Memory B cell (primary cell): Measurements from ENCODE around the gene DCAF6.
"Not testable (repeated sequence)": the region's sequence is repeated elsewhere in the genome, so short reads cannot be mapped to it uniquely, and the experiment has no call there.

Source experiments
- ATAC-seq: fragments of 150-1000 bp; cut with Tn5 transposase; 2 replicates; pipeline ENCODE4 v1.10.0; 2021; ENCODE audit warnings: low read depth, mild to moderate bottlenecking, moderate library complexity
- DNase-seq, 2 donors: peaks; one replicate each; pipeline ENCODE4 v3.0.0; 2022; ENCODE audit warnings: low spot score in 2 of 2
- H3K27ac Mint-ChIP-seq: one replicate; pipeline ENCODE4 v1.8.0; 2022; ENCODE audit warnings: mild to moderate bottlenecking, moderate library complexity, mixed read lengths
- H3K27me3 Mint-ChIP-seq: one replicate; pipeline ENCODE4 v1.8.0; 2022; ENCODE audit warnings: mixed read lengths
- H3K36me3 Mint-ChIP-seq: one replicate; pipeline ENCODE4 v1.8.0; 2022; ENCODE audit warnings: mild to moderate bottlenecking, mixed read lengths
- H3K4me1 Mint-ChIP-seq: one replicate; pipeline ENCODE4 v1.8.0; 2022; ENCODE audit warnings: mixed read lengths
- H3K4me3 Mint-ChIP-seq: one replicate; pipeline ENCODE4 v1.8.0; 2022; ENCODE audit warnings: mild to moderate bottlenecking, moderate library complexity, mixed read lengths
- H3K9me3 Mint-ChIP-seq: one replicate; pipeline ENCODE4 v1.8.0; 2022; ENCODE audit warnings: mixed read lengths

The DCAF6 gene

DNA sequence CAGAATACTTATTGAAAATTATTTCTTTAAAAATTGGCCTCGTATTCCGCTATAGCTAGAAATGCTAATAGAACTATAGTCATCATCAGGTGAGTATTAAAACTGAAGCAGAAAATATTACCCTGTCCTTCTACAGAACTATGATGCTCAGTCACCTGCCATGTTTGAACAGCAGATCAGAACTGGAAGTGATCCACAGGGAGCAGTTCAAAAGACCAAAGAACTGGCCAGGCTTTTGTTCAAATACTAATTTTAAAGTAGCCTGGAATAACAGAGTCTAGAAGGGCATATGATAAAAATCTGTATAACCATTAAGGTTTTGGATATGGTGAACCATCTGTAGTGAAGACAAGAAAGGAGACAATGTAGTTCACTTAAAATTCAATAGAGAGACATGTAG lies 105.9 kb downstream of the DCAF6 start:
- ATAC-seq = no peak
- no peaks in the 10 kb centered on the region for H3K9me3 Mint-ChIP-seq

DNA sequence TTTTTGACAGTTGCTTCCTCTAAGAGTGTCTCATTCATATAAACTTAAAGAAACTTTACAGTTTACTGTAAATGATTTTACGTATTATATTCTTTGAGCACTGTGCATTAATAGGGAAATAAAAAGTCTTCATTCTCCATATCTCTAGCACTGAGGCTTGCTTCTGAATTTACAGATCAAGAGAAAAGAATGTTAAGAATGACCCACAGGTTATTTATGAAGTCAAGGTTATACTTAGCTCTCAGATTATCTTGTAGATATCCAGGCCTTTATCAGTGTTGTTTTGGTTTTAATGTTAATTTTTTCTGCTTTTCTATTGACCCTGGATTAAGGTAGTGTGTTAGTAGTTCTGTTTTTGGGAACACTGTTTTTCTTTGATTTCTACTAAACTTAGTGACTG lies 108.8 kb downstream of the DCAF6 start:
- H3K27ac Mint-ChIP-seq = no peak overlapping the region
- H3K9me3 Mint-ChIP-seq = no peaks in the 10 kb centered on the region
- DNase-seq (no peak), ATAC-seq (no peak)
- H3K27me3 Mint-ChIP-seq = no peaks in the 10 kb centered on the region
- no peak overlapping the region for H3K4me3 Mint-ChIP-seq
- H3K4me1 Mint-ChIP-seq = no peaks in the 10 kb centered on the region
- H3K36me3 Mint-ChIP-seq = peaks cover 21% of the 10 kb centered on the region

More for the DNA sequence above, 105.9 kb downstream of the DCAF6 start:
- peaks cover 30% of the 10 kb centered on the region for H3K36me3 Mint-ChIP-seq
- no peak overlapping the region for H3K4me3 Mint-ChIP-seq
- no peaks in the 10 kb centered on the region for H3K27me3 Mint-ChIP-seq
- peaks cover 4% of the 10 kb centered on the region for H3K4me1 Mint-ChIP-seq
- DNase-seq = no peak
- no peak overlapping the region for H3K27ac Mint-ChIP-seq

DNA sequence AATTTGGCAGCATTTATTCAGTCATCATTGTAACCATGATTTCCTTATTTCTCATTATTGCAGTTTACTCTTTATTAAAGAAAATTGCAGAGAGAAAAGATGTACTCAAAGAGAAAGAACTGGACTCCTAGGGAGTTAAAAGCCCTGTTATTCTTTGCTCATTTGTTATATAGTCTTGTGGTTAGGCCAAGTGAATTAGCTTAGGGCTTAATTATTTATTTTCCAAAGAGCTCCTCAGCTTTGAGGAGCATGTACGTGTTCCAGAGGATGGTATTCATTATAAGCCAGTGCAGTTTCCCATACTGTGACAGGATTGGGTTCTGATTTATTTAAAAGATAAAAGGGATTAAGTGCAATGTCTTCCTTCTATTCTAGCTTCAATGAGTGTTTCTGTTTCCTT lies 113.8 kb downstream of the DCAF6 start:
- H3K4me1 Mint-ChIP-seq = peaks cover 5% of the 10 kb centered on the region
- no peak overlapping the region for H3K4me3 Mint-ChIP-seq
- no peak overlapping the region for H3K27ac Mint-ChIP-seq
- no peaks in the 10 kb centered on the region for H3K27me3 Mint-ChIP-seq
- DNase-seq = no peak
- H3K9me3 Mint-ChIP-seq = no peaks in the 10 kb centered on the region
- peaks cover 6% of the 10 kb centered on the region for H3K36me3 Mint-ChIP-seq
- ATAC-seq = no peak

DNA sequence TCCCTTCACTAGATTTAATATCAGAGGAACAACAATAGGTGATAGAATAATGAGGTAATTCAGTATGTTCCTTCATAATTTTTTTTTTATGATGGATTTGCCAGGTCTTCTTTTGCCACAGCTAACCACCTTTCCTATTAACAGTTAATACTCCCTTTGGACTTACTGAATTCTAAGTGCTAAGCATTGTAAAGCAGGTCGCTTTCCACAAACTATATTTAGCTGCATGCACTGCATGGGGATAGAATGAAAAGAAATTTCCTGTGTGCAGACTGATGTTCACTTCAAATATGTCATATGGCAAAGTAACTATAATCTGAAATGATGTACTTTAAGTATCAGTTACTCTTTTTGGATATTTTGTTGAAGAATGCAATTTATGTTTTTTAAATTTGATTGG lies 114.4 kb downstream of the DCAF6 start:
- no peaks in the 10 kb centered on the region for H3K27me3 Mint-ChIP-seq
- no peak for DNase-seq
- H3K4me1 Mint-ChIP-seq = peaks cover 5% of the 10 kb centered on the region
- H3K9me3 Mint-ChIP-seq = no peaks in the 10 kb centered on the region
- no peak overlapping the region for H3K4me3 Mint-ChIP-seq
- no peak for ATAC-seq
- peaks cover 4% of the 10 kb centered on the region for H3K36me3 Mint-ChIP-seq
- no peak overlapping the region for H3K27ac Mint-ChIP-seq

DNA sequence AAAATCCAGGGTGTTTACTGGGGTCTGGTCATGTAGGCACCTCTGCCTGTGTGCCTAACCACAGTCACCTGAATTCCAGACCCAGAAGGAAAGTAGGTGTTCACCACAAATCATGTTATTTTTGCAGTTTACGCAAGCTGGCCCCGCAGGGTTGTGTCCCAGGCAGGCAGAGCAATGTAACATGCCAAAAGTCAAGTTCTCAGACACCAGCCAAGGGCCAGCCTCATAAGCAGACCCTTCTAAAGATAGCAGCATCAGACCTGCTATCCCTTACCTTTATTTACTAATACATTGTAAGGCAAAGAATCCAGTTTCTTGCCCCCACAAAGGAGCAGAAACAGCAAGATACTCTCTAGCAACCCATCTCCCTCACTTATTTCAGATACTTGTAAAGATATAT lies 117.2 kb downstream of the DCAF6 start:
- Mint-ChIP-seq H3K27me3 (no peaks in the 10 kb centered on the region), H3K9me3 (no peaks in the 10 kb centered on the region), H3K27ac (peak overlapping the region; percentile 52), H3K4me3 (no peak overlapping the region), H3K4me1 (peaks cover 5% of the 10 kb centered on the region), H3K36me3 (peaks cover 1% of the 10 kb centered on the region)
- no peak for DNase-seq
- ATAC-seq = no peak

DNA sequence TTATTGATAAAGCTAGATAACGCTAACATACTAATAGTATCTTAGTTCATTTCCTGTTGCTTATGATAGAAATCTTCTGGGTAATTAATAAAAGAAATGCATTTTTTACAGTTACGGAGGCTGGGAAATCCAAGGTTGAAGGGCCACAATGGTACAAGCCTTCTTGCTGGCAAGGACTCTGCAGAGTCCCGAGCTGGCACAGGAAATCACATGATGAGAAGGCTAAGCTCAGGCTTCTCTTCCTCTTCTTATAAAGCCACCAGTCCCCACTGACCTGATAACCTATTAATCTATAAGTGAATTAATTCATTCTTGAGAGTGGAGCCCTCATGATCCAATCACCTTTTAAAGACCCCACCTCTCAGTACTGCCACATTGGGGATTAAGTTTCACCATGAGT lies 117.6 kb downstream of the DCAF6 start:
- Mint-ChIP-seq H3K36me3 (peaks cover 1% of the 10 kb centered on the region), H3K27me3 (no peaks in the 10 kb centered on the region), H3K4me1 (peaks cover 5% of the 10 kb centered on the region), H3K27ac (no peak overlapping the region), H3K9me3 (no peaks in the 10 kb centered on the region), H3K4me3 (no peak overlapping the region)
- DNase-seq (no peak), ATAC-seq (no peak)

DNA sequence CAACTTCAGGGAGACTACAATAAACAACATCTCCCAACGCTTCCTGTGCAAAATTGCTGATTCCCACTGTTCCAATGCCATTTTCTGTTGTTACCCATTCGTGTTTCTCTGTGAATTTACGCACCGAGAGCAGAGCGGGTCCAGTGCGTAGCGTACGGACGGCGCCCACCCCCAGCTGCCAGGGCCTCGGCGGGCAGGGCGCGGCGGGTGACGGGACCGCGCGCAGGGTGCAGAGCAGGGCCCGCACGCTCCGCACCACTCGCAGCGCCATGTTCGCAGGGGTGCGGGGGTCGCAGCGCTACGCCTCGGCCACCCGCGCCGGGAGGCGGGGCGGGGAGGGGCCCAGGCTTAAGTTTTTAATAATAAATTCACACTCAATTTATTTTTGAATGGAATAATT lies 119.7 kb downstream of the DCAF6 start:
- not testable (repeated sequence) for H3K36me3 Mint-ChIP-seq, H3K27ac Mint-ChIP-seq, DNase-seq, H3K4me1 Mint-ChIP-seq, H3K27me3 Mint-ChIP-seq, H3K9me3 Mint-ChIP-seq, H3K4me3 Mint-ChIP-seq, ATAC-seq

DNA sequence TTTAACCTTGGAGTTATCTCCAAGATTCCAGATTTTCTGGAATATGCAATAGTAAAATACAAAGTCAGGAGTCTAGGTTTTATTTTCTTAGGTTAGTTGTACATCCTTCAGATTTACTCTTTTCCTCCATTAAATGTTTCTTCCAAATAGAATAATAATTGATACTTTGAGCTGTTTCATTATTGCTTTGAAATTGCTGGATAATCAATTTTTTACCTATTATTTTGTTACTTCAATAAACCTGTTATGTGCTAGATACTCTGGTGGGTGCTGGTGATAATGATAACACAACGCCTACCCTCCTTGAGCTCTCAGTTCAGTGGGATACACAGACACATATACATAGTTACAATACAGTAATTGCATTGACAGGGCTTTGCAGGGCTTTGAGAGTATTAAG lies 120.9 kb downstream of the DCAF6 start:
- ATAC-seq (no peak), DNase-seq (no peak)
- no peaks in the 10 kb centered on the region for H3K9me3 Mint-ChIP-seq

DNA sequence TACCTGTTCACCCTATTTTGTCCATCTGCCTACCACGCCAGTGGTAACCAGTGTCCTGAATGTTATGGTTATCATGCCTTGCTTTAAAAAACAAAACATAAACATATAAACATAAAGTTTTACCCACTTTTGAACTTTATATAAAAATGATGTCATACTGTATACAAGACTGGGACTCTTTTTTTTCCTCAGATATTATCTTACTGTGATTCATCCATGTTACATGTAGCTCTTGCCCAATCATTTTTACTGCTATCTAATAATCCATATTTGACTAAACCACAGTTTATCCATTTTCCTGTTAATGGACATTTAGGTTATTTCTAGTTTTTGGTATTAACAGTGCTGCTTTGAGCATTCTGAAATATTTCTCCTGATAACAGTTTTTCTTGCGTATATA lies 121.4 kb downstream of the DCAF6 start:
- no peak overlapping the region for H3K27ac Mint-ChIP-seq
- peaks cover 1% of the 10 kb centered on the region for H3K4me1 Mint-ChIP-seq
- no peak for DNase-seq
- H3K27me3 Mint-ChIP-seq = no peaks in the 10 kb centered on the region
- H3K9me3 Mint-ChIP-seq = no peaks in the 10 kb centered on the region
- H3K36me3 Mint-ChIP-seq = peaks cover 5% of the 10 kb centered on the region
- no peak for ATAC-seq
- H3K4me3 Mint-ChIP-seq = no peak overlapping the region

More for the DNA sequence above, 120.9 kb downstream of the DCAF6 start:
- Mint-ChIP-seq H3K27ac (no peak overlapping the region), H3K27me3 (no peaks in the 10 kb centered on the region), H3K4me1 (peaks cover 5% of the 10 kb centered on the region), H3K4me3 (no peak overlapping the region), H3K36me3 (peaks cover 5% of the 10 kb centered on the region)

DNA sequence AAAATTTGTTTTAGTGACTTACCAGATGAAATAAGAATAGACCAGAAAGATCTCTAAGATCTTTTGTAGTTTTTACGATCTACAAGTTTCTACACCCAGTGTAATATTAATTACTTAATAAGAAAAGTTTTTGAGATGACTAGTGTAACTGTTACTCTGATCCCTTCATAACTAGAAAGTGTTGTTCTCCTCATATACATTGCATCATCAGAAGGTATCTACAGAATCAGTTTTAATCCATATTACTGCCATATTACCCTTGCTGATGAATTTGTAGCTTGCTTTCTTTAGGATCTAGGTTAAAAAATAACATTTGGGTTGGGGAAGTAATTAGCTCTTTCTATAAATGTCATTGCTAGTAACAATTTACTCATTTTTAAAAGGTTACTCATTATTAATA lies 127.7 kb downstream of the DCAF6 start:
- H3K36me3 Mint-ChIP-seq = peaks cover 22% of the 10 kb centered on the region
- no peak for ATAC-seq

DNA sequence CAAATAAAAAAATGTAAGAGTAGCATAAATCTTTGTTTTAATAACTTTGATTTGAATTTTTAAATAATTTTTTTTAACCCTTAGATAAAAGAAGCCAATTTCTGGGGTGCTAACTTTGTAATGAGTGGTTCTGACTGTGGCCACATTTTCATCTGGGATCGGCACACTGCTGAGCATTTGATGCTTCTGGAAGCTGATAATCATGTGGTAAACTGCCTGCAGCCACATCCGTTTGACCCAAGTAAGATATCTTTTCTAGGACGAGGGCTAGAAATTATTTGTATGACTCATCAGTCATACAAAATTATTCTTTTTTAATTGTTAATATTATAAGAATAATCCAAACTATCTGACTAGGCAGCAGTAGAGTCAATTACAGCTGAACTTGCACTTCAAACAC lies 129.0 kb downstream of the DCAF6 start:
- H3K36me3 Mint-ChIP-seq = peaks cover 22% of the 10 kb centered on the region
- no peaks in the 10 kb centered on the region for H3K4me1 Mint-ChIP-seq
- H3K27me3 Mint-ChIP-seq = no peaks in the 10 kb centered on the region
- no peak for ATAC-seq
- H3K9me3 Mint-ChIP-seq = no peaks in the 10 kb centered on the region
- no peak overlapping the region for H3K4me3 Mint-ChIP-seq
- H3K27ac Mint-ChIP-seq = no peak overlapping the region
- DNase-seq = no peak

More for the DNA sequence above, 127.7 kb downstream of the DCAF6 start:
- H3K27ac Mint-ChIP-seq = no peak overlapping the region
- H3K27me3 Mint-ChIP-seq = no peaks in the 10 kb centered on the region
- H3K4me1 Mint-ChIP-seq = no peaks in the 10 kb centered on the region
- DNase-seq = no peak
- no peaks in the 10 kb centered on the region for H3K9me3 Mint-ChIP-seq
- no peak overlapping the region for H3K4me3 Mint-ChIP-seq

DNA sequence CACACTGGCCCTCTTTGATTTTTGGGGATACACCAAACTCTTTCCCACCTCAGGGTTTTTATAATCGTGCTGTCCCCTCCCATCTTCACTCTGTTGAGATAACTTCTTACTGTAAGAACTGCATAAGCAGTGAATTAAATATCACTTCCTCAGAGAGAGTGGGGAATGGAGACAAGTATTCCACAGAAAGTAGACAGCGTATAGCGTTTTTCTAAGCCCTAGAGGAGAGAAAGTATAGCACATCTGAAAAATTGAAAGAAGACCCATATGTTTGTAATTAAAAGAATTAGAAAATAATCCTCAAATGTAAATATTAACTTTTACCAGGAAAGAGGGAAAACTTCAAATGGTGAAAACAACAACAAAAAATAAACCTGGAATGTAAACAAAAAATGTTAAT lies 132.9 kb downstream of the DCAF6 start:
- no peaks in the 10 kb centered on the region for H3K27me3 Mint-ChIP-seq
- peaks cover 32% of the 10 kb centered on the region for H3K36me3 Mint-ChIP-seq
- H3K4me1 Mint-ChIP-seq = no peaks in the 10 kb centered on the region
- no peaks in the 10 kb centered on the region for H3K9me3 Mint-ChIP-seq
- no peak overlapping the region for H3K27ac Mint-ChIP-seq
- DNase-seq (no peak), ATAC-seq (no peak)
- no peak overlapping the region for H3K4me3 Mint-ChIP-seq

DNA sequence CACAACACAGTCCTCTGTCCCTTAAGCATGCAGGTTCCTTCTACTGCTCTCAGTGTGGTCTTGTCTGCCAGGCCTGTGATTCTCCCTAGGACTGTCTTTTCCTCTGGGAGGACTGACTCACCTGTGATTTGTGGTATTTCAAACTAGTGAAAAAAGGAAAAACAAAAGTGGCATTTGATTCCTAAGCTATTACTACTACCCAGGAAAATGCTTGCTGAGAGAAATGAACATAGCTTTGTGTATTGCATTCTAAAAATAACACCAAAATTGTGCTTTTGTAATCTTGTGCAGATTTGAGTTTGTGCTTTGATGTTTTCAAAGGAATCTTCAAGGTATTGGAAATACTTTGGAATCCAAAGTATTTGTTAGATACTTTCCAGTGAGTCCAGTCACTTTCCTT lies 143.3 kb downstream of the DCAF6 start:
- Mint-ChIP-seq H3K27me3 (no peaks in the 10 kb centered on the region), H3K9me3 (no peaks in the 10 kb centered on the region), H3K36me3 (peaks cover 12% of the 10 kb centered on the region), H3K27ac (peak overlapping the region; percentile 3), H3K4me1 (peaks cover 1% of the 10 kb centered on the region), H3K4me3 (no peak overlapping the region)
- ATAC-seq = no peak
- no peak for DNase-seq

DNA sequence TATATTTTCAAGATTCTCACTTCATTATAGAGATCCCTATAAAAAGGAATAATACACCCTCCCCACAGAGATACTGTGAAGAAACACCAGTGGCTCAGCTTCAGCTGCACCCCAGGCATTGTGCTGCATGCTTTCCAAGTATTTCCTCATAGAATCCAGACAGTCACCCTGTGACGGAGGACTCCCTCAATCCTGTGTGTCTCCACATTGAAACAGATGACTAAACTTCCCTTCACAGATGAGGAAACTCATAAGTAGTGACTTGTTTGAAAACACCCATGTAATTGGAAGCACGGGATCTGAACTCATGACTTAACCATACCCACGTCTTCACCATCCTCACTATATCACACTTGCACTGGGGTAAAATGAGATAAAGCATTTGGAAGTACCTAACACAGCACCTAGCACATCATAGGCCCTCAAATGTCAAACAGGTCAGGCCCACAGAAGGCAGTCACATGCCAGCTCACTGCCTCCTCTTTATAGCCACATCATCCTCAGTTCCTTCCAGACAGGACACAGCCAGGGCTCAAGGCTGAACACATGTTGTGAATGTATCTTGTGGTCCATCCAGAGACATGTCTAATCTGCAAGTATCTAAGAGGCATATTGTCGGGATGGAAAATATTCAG lies 145.0 kb downstream of the DCAF6 start:
- H3K9me3 Mint-ChIP-seq = no peaks in the 10 kb centered on the region
- no peak for DNase-seq
- peaks cover 2% of the 10 kb centered on the region for H3K4me1 Mint-ChIP-seq
- H3K4me3 Mint-ChIP-seq = no peak overlapping the region
- H3K27me3 Mint-ChIP-seq = no peaks in the 10 kb centered on the region
- no peak for ATAC-seq
- no peak overlapping the region for H3K27ac Mint-ChIP-seq
- H3K36me3 Mint-ChIP-seq = peaks cover 4% of the 10 kb centered on the region
